KMS-11 (cell line): ENCODE results near the gene SLC22A17.

Experiments
- H2AFZ ChIP-seq: fragments of 200-600 bp; sonication (generic); 2 replicates; pipeline ENCODE4 v1.6.1; 2016; ENCODE audit warnings: antibody characterized with exemption, mixed run types, low read depth
- H3K27ac ChIP-seq: fragments of 200-600 bp; sonication (generic); 2 replicates; pipeline ENCODE4 v1.6.1; 2016; ENCODE audit warnings: mild to moderate bottlenecking, mixed run types
- H3K27me3 ChIP-seq: fragments of 200-600 bp; sonication (generic); 2 replicates; pipeline ENCODE4 v1.6.1; 2017; ENCODE audit warnings: mild to moderate bottlenecking, low read depth, mixed run types, moderate library complexity; ENCODE audit not compliant: insufficient read depth
- H3K36me3 ChIP-seq: fragments of 200-600 bp; sonication (generic); 2 replicates; pipeline ENCODE4 v1.6.1; 2017; ENCODE audit warnings: mild to moderate bottlenecking, mixed run types; ENCODE audit not compliant: insufficient read depth
- H3K4me1 ChIP-seq: fragments of 200-600 bp; sonication (generic); 2 replicates; pipeline ENCODE4 v1.6.1; 2016; ENCODE audit warnings: mild to moderate bottlenecking, low read depth, mixed run types; ENCODE audit not compliant: poor library complexity, severe bottlenecking
- H3K4me2 ChIP-seq: fragments of 200-600 bp; sonication (generic); 2 replicates; pipeline ENCODE4 v1.7.0; 2016; ENCODE audit warnings: mild to moderate bottlenecking, mixed run types
- H3K4me3 ChIP-seq: fragments of 200-600 bp; sonication (generic); IDR thresholded peaks from 2 replicates; pipeline ENCODE4 v1.6.1; 2017; ENCODE audit warnings: low read depth, low read length, mixed read lengths; ENCODE audit not compliant: insufficient read depth
- H3K79me2 ChIP-seq: fragments of 200-600 bp; sonication (generic); 2 replicates; pipeline ENCODE4 v1.6.1; 2016; ENCODE audit warnings: low read depth, mixed run types; ENCODE audit not compliant: insufficient read depth
- H3K9ac ChIP-seq: fragments of 200-600 bp; sonication (generic); 2 replicates; pipeline ENCODE4 v1.6.1; 2016; ENCODE audit warnings: mild to moderate bottlenecking, mixed run types
- H4K20me1 ChIP-seq: fragments of 200-600 bp; sonication (generic); 2 replicates; pipeline ENCODE4 v1.6.1; 2016; ENCODE audit warnings: mild to moderate bottlenecking, mixed run types; ENCODE audit not compliant: insufficient read depth
- TF ChIP-seq, protein P1 (sequence below): fragments of 200-600 bp; sonication (generic); conservative IDR thresholded peaks from 2 replicates; pipeline ENCODE4 v1.6.1; 2017; ENCODE audit warnings: low read depth, mild to moderate bottlenecking, antibody characterized with exemption, low read length, moderate library complexity, mixed read lengths

The SLC22A17 gene

GRCh38 chr14:23301288-23301968 is 51.3 kb downstream of the SLC22A17 start:
- Histone ChIP-seq H2AFZ (peak overlapping the region; percentile 69; the same call in 1 of the 2 replicates), H3K9ac (peak overlapping the region; percentile 78; the same call in 1 of the 2 replicates), H3K27ac (peak overlapping the region; percentile 76), H3K79me2 (0 out of 2 replicates have a peak, but pooled peaks cover 5% of the 10 kb centered on the region), H3K4me1 (peaks cover 15% of the 10 kb centered on the region), H3K36me3 (no peaks in the 10 kb centered on the region), H3K4me2 (no peak overlapping the region), H4K20me1 (no peaks in the 10 kb centered on the region), H3K4me3 (no peak overlapping the region), H3K27me3 (no peaks in the 10 kb centered on the region)
- TF ChIP-seq, protein P1, sequence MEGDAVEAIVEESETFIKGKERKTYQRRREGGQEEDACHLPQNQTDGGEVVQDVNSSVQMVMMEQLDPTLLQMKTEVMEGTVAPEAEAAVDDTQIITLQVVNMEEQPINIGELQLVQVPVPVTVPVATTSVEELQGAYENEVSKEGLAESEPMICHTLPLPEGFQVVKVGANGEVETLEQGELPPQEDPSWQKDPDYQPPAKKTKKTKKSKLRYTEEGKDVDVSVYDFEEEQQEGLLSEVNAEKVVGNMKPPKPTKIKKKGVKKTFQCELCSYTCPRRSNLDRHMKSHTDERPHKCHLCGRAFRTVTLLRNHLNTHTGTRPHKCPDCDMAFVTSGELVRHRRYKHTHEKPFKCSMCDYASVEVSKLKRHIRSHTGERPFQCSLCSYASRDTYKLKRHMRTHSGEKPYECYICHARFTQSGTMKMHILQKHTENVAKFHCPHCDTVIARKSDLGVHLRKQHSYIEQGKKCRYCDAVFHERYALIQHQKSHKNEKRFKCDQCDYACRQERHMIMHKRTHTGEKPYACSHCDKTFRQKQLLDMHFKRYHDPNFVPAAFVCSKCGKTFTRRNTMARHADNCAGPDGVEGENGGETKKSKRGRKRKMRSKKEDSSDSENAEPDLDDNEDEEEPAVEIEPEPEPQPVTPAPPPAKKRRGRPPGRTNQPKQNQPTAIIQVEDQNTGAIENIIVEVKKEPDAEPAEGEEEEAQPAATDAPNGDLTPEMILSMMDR: no peak; the same call in 1 of the 2 replicates

GRCh38 chr14:23300687-23301223 is 51.9 kb downstream of the SLC22A17 start:
- H2AFZ ChIP-seq: no peak overlapping the region; the same call in 1 of the 2 replicates

DNA sequence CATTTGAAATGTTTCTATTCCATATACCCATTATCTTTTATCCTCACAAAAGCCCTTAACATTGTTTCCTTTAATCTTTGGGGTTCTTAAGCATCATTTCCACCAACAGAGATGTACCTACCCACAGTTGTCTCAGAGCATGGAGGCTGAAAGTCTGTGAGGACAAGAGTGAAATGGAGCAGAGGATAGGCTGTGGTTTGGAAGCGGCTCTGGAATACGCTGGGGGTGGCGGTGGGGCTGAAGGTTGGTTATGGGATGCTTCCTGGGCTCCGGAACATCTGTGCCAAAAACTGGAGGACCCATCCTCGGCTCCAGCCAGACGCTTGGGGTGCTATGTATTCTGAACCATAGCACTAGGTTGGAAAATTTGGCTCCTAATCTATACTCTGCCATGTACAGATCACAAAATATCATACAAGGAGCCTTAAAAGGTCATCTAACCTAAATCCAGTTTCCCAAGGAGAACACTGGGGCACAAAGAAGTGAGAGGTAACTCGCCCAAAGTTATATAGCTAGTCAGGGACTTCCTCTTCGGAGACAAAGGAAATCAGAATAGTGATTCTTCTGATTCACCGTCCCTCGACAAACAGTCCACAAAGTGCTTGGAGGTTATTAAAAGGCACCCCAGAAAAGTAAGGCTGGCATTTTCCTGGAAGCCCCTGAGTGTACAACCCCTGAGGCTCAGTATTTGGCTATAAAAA is 52.6 kb downstream of the SLC22A17 start:
- Histone ChIP-seq H3K27me3 (no peaks in the 10 kb centered on the region), H4K20me1 (no peaks in the 10 kb centered on the region), H2AFZ (no peak overlapping the region; the same call in 1 of the 2 replicates)

More at GRCh38 chr14:23300687-23301223, 51.9 kb downstream of the SLC22A17 start:
- Histone ChIP-seq H3K79me2 (0 out of 2 replicates have a peak, but pooled peaks cover 5% of the 10 kb centered on the region), H3K4me1 (peaks cover 15% of the 10 kb centered on the region), H3K27me3 (no peaks in the 10 kb centered on the region), H3K27ac (peak overlapping the region; percentile 26; the same call in 1 of the 2 replicates), H3K4me3 (no peak overlapping the region), H4K20me1 (no peaks in the 10 kb centered on the region), H3K9ac (peak overlapping the region; percentile 68; the same call in 1 of the 2 replicates), H3K4me2 (peak overlapping the region; percentile 76), H3K36me3 (no peaks in the 10 kb centered on the region)
- TF ChIP-seq, protein P1: no peak

More for the DNA sequence above, 52.6 kb downstream of the SLC22A17 start:
- TF ChIP-seq, protein P1: 0 out of 2 replicates have a peak, but pooled peaks have one; percentile 6
- Histone ChIP-seq H3K4me1 (peaks cover 18% of the 10 kb centered on the region), H3K4me2 (peak overlapping the region; percentile 76), H3K36me3 (no peaks in the 10 kb centered on the region), H3K9ac (peak overlapping the region; percentile 68; the same call in 1 of the 2 replicates), H3K4me3 (no peak overlapping the region), H3K27ac (peak overlapping the region; percentile 26; the same call in 1 of the 2 replicates), H3K79me2 (0 out of 2 replicates have a peak, but pooled peaks cover 5% of the 10 kb centered on the region)
